CD4-positive, alpha-beta T cell treated with Interleukin-1 beta for 1 hour (primary cell): ENCODE measurements around the gene TFIP11.

Experiments used
- DNase-seq, 2 donors: peaks; one replicate each; pipeline ENCODE4 v3.0.0-alpha.2; 2020 to 2022

TFIP11 gene

GRCh38 chr22:26476705-26477340 lies 35.5 kb downstream of the TFIP11 start:
- DNase-seq, result no peak

- DNase-seq, result no peak
These were observed 37.6 kb downstream of the TFIP11 start for GRCh38 chr22:26474682-26475081.

DNA sequence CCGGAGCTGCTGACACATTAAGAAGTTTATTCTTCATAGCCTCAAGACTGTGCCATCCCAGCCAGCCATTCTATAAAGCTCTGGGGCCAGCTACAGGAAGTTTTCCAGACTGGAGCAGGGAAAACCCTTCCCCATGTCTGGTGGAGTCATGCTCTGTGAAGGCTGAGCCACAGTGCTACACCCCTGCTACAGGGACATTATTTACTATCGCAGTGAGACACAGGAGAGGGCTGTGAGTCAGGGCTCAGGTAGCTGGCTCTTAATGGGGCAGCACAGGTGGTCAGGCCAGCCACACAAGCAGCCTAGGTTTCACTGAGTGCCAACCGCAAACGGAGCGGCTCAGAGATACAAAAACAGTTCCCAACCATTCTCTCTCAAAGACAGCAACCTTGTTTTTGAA lies 40.8 kb downstream of the TFIP11 start:
- no peak for DNase-seq

GRCh38 chr22:26470807-26471206 lies 41.5 kb downstream of the TFIP11 start:
- DNase-seq, result no peak

- no peak for DNase-seq
These were observed 46.1 kb downstream of the TFIP11 start for GRCh38 chr22:26466196-26466595.

DNA sequence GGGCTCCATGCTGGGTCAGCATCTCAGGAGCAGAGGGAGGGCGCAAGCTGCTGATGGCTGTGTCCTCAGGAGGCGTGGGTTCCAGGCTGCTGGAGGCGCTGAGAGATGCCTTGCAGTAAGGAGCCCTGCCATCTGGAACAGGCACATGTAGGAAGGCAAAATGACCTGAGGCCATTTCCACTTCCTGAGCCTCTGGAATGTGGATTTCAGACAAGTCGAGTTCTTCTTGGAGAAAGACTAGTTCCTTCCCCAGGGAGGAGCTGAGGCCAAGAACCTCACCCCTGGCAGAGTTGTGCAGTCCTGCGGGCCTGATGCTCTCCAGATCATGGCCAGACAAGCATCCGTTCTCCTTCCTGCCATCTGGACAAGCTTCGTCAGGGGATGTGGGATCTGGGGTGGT lies 48.0 kb downstream of the TFIP11 start:
- DNase-seq, result no peak

GRCh38 chr22:26463688-26464087 lies 48.6 kb downstream of the TFIP11 start:
- no peak for DNase-seq

- no peak for DNase-seq
These were observed 49.1 kb downstream of the TFIP11 start for GRCh38 chr22:26463101-26463661.

DNA sequence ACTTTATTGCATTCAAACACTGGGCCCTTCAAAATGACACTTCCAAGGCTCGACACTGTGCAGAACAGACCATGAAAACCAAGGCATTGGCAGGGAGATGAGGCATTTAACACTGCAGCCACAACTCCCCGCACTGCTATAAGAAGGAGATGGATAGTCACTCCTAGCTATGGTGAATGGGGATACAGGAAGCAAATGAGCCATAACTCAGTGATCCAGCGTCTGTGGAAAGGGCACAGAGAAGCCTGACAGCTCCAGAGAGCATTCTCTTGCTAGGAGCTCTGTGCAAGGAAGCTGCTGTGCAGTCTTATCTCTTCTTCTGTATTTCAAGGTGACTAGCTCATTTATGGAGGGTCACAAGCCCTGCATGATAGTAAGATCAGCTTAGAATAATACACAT lies 49.6 kb downstream of the TFIP11 start:
- DNase-seq, result no peak

DNA sequence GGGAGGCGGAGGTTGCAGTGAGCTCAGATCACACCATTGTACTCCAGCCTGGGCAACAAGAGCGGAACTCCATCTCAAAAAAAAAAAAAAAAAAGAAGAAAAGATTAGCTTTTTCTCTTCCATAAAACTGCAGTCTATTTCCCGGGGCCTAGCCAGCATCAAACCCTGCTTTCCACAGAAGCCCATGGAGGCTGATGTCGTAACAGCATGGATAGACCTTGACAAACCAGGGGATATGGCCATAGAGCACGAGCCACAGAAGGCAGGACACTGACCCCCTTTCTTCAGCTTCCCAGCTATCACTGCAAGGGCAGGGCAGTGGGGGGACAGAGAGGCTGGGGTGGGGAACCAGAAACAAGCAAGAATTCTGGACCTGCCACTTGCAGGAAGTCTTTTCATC lies 50.2 kb downstream of the TFIP11 start:
- DNase-seq, result no peak

GRCh38 chr22:26461188-26461810 lies 51.0 kb downstream of the TFIP11 start:
- DNase-seq, result peak; percentile 20 to 36

- DNase-seq, result no peak
These were observed 52.1 kb downstream of the TFIP11 start for GRCh38 chr22:26460202-26460601.

DNA sequence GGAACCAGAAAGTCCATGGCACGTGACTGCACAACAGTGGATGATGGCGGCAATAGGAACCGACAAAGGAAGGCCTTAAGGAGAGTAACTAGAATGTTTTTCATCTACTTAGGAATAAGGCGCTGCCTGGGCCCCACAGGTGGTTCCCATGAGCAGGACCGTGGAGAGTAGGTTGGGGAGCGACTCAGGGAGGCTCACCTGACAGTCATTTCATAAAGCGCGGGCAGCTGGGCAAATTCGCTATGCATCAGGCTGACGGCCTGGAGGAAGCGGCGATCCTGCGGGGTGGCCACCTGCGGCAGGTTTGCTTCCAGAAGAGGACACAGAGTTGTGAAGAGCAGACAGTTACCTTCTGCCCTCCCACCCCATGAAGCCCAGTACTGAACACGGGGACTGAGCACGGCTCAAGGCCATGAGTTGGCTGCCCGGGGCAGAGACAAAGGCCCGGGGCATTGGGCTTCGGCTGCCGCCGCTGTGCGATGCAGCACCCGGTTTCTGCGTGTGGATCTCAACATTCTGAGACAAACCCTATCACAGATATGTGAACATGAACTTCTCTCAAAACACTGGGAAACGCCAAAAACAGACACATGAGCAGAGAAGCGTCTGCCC lies 54.5 kb downstream of the TFIP11 start:
- no peak for DNase-seq

GRCh38 chr22:26453812-26454500 lies 58.3 kb downstream of the TFIP11 start:
- no peak for DNase-seq

DNA sequence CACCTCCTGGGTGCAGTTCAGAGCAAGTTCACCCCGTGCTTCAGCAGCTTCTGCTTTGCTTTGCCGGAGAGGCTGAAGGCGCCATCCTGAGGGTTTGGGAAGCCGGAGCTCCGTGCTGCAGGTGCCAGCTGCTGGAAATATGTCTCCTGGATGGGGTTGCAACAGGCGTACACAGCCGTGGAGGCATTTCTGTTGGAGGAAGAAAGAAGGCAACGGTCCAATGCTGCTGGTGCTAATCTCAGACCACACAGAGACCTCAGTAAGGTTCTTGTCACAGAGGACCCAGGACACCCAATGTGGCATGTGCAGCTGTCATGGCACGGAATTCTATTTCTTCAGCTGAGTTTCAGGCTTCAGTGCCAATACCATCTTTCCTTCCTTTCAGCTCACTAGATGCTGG lies 59.1 kb downstream of the TFIP11 start:
- DNase-seq, result no peak

- DNase-seq, result no peak
These were observed 59.8 kb downstream of the TFIP11 start for GRCh38 chr22:26452236-26453016.

DNA sequence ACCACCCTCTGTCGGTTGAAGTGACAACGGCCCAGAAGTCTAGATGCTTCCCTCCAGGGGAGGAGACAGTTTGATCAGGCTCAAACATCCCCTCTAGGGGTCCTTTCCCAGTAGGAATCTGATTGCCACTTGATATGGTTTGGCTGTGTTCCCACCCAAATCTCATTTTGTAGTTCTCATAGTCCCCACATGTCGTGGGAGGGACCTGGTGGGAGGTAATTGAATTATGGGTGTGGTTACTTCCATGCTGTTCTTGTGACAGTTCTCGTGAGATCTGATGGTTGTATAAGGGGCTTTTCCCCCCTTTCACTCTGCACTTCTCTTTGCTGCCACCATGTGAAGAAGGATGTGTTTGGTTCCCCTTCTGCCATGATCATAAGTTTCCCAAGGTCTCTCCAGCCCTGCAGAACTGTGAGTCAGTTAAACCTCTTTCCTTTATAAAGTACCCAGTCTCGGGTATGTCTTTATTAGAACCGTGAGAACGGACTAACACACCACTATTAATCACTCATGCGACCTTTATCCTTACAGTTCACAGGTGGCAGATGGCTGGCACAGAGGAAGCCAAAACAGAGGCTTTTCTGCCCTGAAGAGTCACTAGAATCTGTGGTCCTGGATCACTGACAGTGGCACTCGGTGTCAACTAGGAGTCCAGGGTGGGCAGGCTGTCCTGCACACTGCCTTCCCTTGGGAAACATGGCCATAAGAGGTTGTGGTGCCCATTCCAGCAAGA lies 61.7 kb downstream of the TFIP11 start:
- no peak for DNase-seq

GRCh38 chr22:26448941-26449340 lies 63.3 kb downstream of the TFIP11 start:
- no peak for DNase-seq

DNA sequence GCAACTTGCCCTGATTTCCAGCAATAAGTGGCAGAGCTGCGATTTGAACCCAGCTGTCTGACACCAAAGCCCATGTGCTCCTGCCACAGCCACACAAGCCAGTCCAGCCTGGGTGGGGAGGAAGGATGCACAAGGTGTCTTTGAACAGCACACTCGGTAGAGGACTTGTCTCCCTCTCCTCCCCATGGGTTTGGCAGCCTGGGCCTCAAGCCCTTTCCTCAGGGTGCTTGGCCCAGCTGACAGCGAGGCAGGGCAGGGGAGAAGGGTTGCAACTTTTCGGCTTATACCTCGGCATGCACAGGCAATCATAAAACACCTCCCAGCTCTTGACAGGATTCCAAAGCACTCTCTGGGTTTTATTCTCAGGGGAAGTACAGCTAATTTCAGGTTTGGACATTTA lies 63.9 kb downstream of the TFIP11 start:
- no peak for DNase-seq

DNA sequence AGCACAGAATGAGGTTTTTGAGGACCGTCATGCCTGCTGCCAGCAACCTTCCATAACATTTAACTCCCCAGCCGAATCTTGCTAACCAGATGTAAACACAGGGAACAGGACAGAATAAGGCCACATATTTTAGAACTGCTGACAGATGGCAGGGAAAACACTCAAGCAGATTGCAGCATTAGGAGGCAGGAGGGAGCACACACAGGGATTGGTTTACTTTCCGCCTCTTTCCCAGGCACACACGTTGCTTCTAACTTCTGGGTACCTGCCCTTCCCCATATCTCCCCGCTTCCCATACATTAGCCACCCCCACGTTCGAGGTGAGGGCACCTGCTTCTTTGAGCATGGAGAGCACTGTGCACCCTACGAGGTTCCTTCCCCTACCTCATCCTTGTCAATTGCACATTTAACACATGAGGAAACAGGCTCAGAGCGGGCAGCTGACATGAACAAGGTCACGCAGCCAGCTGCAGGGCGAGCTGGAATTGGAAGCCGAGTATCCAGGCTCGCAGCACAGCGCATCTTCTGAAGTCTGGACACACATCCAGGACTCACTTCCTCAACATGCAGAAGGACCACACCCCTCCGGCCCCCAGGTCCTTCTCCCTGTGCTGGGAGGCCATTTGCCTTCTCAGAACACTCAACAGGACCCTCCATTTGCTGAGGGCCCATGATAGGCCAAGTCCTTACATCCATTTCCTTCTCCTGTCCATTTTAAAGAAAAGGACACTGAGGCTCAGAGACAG lies 64.5 kb downstream of the TFIP11 start:
- DNase-seq, result no peak

DNA sequence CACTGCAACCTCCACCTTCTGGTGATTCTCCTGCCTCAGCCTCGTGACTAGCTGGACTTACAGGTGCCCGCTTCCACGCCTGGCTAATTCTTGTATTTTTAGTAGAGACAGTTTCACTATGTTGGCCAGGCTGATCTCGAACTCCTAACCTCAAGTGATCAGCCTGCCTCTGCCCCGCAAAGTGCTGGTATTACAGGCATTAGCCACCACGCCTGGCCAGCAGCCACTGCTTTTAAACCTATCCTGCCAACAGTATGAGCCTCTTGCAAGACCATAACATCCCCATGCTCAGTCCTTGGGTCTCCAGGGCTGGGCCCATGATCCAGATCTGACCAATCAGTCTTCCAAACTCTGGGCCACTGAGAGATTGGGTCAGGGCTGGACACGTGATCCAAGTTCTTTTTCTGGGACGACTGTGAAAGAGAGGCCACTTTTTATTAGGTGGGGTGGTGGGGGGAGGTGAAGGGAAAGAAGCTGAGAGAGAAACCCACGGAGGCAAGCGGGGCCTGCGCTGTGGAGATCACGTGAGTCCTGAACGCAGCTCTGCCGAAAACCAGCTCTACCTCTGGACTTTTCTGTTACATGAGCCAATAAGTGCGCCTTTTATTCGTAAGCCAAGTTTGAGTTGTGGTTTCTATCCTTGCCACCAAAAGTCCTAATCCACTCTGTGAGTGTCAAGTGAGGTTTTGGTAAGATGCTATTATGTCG lies 65.3 kb downstream of the TFIP11 start:
- no peak for DNase-seq
